HG03139 (cell line): ENCODE results near the gene DOCK9.

ENCODE experiments used
- ATAC-seq: cut with Tn5 transposase; IDR thresholded peaks from one replicate; pipeline ENCODE4 v1.9.1; 2021; ENCODE audit not compliant: unreplicated experiment

Gene DOCK9

DNA sequence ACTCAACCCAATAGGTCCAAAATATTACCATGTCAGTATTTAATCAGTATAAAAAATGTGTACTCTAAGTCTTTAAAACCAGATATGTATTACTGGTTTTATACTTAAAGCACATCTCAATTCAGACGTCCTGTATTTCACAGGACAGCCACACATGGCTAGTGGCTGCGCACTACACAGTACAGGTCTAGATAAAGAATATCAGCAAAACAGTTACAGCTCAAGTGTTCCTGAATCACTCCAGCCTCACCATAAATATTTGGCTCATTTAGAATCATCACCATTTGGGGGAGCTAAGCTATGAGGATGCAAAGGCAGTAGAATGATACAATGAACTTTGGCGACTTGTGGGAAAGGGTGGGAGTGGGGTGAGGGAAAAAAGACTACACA lies 89.0 kb downstream of the DOCK9 start:
- no peak for ATAC-seq

GRCh38 chr13:98888222-98888889 lies 89.5 kb downstream of the DOCK9 start:
- ATAC-seq, result no peak

GRCh38 chr13:98886587-98887230 lies 91.2 kb downstream of the DOCK9 start:
- ATAC-seq, result no peak

DNA sequence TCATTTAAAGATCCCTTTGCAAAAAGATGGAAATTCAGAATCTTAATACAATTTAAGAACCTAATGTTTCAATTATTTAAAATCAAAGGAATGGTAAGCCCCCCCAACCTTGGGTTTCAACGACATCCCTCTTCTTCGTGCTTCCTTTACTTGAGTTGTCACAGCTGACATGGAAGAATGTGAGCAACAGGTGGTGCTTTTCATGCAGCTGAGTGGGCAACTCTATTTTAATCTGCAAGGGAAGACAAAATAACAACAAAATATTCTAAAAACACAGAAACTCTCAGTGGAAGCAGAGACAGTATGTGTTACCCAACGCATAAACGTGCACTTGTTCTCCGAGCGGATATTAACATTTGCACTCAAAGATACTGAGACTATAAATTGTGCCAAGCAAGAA lies 92.3 kb downstream of the DOCK9 start:
- no peak for ATAC-seq

DNA sequence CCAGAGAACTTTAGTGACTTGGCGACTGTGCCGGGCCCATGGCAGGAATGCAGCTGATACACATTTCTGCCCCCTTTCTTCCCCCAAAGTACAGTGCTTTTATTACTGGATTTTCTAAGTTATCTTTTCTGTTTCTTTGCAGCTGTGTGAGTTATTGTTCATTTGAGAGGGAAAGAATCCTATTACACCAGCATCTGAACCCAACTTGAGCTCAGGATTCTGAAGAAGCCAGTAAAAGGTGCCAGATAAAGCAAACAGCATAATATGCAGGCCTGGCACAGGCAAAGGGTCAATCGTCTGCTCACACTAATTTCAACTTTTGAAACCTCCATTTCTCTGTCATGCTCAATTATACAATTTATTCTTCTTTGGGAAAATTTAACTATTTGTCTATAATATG lies 93.9 kb downstream of the DOCK9 start:
- no peak for ATAC-seq

DNA sequence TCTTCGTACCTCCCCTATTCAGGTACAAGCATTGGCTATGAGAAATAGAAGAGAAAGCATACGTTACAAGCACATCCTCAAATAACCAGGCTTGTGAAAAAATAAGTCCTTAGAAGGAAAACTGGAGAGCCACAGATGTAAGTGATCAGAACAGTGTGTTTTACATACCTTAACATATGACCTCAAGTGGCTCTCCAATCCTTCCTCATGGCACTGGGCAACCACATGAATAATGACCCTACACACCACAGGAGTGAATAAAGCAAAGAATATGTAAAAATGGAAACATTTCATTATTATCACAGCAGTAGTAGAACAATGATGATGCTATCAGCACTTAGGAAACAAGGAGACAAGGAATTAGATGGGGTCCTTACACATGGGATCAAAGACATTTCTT lies 96.5 kb downstream of the DOCK9 start:
- no peak for ATAC-seq

DNA sequence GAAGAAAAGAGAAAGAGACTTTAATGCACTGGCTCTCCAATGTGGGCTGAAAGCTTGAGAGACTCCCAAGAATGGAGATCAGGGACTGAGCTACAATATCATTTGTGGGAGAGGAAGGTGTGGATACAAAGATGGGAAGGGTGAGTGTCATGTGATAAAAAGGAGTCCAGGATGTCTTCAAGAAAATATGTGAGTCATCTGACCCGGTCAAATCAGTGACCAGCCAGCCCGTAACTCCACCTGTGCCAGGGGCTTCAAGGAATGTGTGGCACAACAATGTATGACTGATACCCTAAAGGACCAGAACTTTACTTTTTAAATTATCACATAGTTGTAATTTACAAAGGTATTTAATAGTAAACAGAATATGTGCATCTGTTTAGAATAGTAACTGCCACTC lies 97.2 kb downstream of the DOCK9 start:
- ATAC-seq, result no peak

DNA sequence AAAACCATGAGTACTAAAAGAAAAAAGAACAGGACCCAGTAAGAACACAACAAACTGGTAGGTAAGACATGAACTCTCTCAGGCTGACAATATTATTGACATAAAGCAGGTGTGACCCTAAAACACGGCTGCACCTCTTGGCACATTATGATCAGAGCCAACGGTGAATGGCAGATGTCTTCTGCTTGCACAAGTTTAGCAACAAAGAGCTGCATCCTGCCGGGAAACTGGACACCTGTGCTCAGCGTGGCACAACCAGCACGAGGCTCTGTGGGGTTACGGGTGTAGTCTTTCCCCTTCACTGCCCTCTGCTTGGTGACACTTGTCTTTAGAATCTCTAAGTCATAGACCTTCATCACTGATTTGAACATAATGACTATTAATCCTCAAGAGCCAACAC lies 97.9 kb downstream of the DOCK9 start:
- ATAC-seq, result no peak

GRCh38 chr13:98879127-98879520 lies 98.7 kb downstream of the DOCK9 start:
- no peak for ATAC-seq

DNA sequence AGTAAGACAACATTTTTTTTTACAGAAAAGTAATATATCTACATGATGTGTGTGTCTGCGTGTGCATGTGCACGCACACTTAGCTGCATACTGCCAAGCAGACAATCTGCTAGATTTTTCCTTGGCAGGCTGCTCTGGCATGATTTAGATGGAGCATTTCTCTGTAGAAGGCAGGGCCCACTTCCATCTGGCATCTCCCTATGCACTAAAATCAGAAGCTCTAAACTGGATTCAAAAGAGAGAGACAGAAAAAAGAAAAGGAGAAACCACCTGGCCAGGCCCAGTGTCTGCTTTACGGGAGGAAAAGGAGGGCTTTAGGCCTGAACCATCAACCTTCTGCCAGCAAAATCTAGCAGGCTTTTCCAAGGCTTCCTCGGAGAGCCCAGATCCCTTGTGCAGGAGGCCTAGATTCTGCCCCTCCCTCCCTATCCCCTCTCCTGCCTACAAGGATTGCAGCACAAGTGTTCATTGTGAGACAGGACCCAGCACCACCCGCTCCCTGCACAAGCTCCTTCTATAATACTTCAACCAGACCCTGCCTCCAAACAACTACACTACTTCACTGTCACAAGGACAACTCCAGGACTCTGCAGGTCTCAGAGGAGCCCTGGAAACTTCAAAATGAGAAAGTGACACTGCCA lies 99.3 kb downstream of the DOCK9 start:
- ATAC-seq, result no peak

DNA sequence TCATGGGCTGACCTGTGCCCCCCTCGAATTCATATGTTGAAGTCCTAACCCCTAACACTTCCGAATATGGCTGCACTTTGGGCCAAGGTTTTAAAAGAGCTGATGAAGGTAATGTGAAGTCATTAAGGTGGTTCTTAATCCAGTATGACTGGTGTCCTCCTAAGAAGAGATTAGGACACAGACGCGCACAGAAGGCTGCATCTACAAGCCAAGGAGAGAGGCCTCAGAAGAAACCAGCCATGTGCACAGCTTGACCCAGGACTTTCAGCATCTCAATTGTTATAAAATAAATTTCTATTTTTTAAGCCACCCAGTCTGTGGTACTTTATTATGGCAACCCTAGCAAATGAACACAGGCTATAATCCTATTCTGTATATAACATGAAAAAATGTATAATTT lies 99.9 kb downstream of the DOCK9 start:
- no peak for ATAC-seq

DNA sequence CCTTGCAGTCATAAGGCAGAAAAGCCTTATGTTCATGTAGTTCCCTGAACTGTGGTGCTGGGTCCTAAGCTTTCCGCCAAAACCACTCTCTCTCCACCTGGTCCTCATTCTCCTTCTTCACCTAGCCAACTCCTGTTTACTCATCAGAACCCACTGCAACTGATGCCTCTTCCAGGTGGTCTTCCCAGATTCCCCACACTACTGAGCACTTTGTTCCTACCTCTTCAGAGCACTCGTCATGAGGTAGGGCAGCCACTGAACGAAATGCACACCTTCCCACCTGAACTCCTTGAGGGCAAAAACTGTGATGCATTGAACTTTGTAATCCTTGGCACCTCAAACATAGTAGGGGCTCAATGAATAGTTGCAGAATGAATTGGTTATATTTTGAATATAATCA lies 100.4 kb downstream of the DOCK9 start:
- no peak for ATAC-seq

GRCh38 chr13:98875146-98875729 lies 102.6 kb downstream of the DOCK9 start:
- peak; percentile 85 for ATAC-seq

GRCh38 chr13:98874029-98874397 lies 103.9 kb downstream of the DOCK9 start:
- no peak for ATAC-seq

GRCh38 chr13:98873377-98874028 lies 104.4 kb downstream of the DOCK9 start:
- ATAC-seq, result no peak

GRCh38 chr13:98871727-98872126 lies 106.1 kb downstream of the DOCK9 start:
- ATAC-seq, result no peak

DNA sequence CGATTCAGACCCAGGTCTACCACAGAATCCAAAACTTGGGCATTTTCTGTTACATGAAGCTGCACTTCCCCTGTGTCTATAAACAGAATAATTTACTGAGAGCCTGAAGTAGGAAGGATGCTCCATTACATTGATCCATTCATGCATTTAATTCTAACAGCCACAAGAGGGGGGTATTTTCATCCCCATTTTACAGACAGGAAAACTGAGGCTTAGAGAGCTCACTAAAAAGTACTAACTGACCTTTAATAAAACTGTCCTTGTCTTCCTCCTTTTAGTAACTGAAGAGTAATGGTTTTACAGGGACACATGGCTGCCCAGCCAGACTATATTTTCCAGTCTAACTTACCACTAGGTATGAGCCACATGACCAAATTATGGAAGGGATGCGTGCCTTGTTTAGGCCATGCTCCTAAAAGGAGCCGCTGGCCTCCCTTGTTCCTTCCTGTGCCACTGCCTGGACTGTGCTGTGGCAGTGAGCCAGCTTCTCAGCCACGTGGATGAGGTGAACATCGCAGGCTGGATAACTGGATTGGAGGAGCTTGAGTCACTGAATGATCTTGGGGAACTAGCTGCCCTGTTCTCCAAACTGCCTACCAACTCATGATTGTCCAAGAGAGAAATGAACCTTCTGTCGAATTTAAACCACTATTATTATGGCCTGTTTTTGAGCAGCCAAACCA lies 108.3 kb downstream of the DOCK9 start:
- no peak for ATAC-seq

GRCh38 chr13:98868932-98869331 lies 108.9 kb downstream of the DOCK9 start:
- ATAC-seq, result no peak

DNA sequence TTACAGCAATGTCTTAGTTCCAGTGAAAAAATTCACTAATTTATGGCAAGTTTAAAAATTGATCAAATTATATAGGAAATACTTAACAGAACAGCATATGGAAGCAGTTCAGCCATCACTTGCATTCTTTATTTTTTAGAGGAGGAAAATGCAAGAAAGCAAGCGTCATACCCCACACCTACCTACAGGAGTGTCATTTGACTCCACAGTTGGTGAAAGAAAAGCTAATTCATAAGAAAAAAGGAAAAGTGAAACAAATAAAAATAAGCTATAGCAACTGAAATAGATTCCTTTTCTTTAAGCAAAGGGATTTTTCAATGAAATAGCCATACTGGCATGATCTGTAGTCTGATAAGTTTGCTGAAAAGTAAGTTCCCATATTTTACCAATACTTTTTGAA lies 111.0 kb downstream of the DOCK9 start:
- no peak for ATAC-seq

GRCh38 chr13:98860491-98860890 lies 117.4 kb downstream of the DOCK9 start:
- no peak for ATAC-seq

GRCh38 chr13:98858191-98858590 lies 119.7 kb downstream of the DOCK9 start:
- no peak for ATAC-seq
